Spleen (tissue), 7 donors: Measurements from ENCODE around the gene GALNT18.

Experiments used
- CTCF ChIP-seq, 11 experiments: fragments of 200-600 bp in 7 of 11; fragments of 450-650 bp in 4 of 11; sonication (generic) in 4 of 11; IDR thresholded peaks in 8 of 11; conservative IDR thresholded peaks in 3 of 11; 1 replicate in 7 of 11; 2 replicates in 4 of 11; pipeline versions ENCODE4 v1.4.0 to v1.8.0; 2016 to 2021; ENCODE audit warnings: antibody characterized with exemption in 11 of 11, inconsistent platforms in 4 of 11, mild to moderate bottlenecking in 1 of 11
- POLR2A ChIP-seq, 3 donors: fragments of 450-650 bp; IDR thresholded peaks; one replicate each; pipeline ENCODE4 v1.5.1; 2017; ENCODE audit warnings: antibody characterized with exemption in 3 of 3, mild to moderate bottlenecking in 1 of 3
- POLR2AphosphoS5 ChIP-seq, 3 donors: sonication (generic); formaldehyde crosslinking; IDR thresholded peaks; one replicate each; pipeline ENCODE4 v1.5.1; 2017; ENCODE audit warnings: antibody characterized with exemption in 3 of 3
- donor health status: DM: no; HTN: no; CAD: no; lungs with moderate emphysema.
- donor health status: DM: no; HTN: no; CAD: no.
- donor health status: DM: no; HTN: no; CAD: no.

- TF ChIP-seq CTCF (IDR thresholded peaks at IDR 0.05 in 8 of 11, conservative IDR thresholded peaks at IDR 0.05 in 3 of 11): no peak
- TF ChIP-seq POLR2A (IDR thresholded peaks at IDR 0.05): no peak
- TF ChIP-seq POLR2AphosphoS5 (IDR thresholded peaks at IDR 0.05): no peak
Observed at GRCh38 chr11:11290354-11290753, 331.5 kb downstream of the GALNT18 start.
